GM10248 (cell line): ENCODE data around the gene NXPH1.

ENCODE experiments used
- CTCF ChIA-PET: fragments of 300-600 bp; sonication (Branson Sonifier 250); formaldehyde crosslinking; extraction: SDS; loops from one replicate; lab custom pipeline; 2021; ENCODE audit warnings: antibody characterized with exemption; lab: Yijun Ruan, JAX
- POLR2A ChIA-PET: fragments of 350-650 bp; sonication (Branson Sonifier 250); formaldehyde crosslinking; extraction: SDS; loops from one replicate; lab custom pipeline; 2020; ENCODE audit warnings: antibody characterized with exemption; lab: Yijun Ruan, JAX
- DNase-seq: peaks from one replicate; pipeline ENCODE4 v3.0.0; 2012; ENCODE audit errors: extremely low spot score
- TF ChIP-seq, protein P1 (sequence below): IDR thresholded peaks from 2 replicates; pipeline ENCODE4 v1.5.1; 2012; ENCODE audit warnings: mild to moderate bottlenecking, low read depth; ENCODE audit errors: extremely low read depth, missing control alignments, control extremely low read depth

NXPH1 gene

GRCh38 chr7:8511855-8512254 is 78.4 kb downstream of the NXPH1 start:
- POLR2A ChIA-PET, result no interaction called here
- CTCF ChIA-PET, result interaction anchor here (1.1 kb wide), 1 partner anchor 12 kb away, joined by 3 read pairs; no protein-coding TSS in a partner anchor
- no peak for DNase-seq
- TF ChIP-seq, protein P1, sequence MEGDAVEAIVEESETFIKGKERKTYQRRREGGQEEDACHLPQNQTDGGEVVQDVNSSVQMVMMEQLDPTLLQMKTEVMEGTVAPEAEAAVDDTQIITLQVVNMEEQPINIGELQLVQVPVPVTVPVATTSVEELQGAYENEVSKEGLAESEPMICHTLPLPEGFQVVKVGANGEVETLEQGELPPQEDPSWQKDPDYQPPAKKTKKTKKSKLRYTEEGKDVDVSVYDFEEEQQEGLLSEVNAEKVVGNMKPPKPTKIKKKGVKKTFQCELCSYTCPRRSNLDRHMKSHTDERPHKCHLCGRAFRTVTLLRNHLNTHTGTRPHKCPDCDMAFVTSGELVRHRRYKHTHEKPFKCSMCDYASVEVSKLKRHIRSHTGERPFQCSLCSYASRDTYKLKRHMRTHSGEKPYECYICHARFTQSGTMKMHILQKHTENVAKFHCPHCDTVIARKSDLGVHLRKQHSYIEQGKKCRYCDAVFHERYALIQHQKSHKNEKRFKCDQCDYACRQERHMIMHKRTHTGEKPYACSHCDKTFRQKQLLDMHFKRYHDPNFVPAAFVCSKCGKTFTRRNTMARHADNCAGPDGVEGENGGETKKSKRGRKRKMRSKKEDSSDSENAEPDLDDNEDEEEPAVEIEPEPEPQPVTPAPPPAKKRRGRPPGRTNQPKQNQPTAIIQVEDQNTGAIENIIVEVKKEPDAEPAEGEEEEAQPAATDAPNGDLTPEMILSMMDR, result no peak

DNA sequence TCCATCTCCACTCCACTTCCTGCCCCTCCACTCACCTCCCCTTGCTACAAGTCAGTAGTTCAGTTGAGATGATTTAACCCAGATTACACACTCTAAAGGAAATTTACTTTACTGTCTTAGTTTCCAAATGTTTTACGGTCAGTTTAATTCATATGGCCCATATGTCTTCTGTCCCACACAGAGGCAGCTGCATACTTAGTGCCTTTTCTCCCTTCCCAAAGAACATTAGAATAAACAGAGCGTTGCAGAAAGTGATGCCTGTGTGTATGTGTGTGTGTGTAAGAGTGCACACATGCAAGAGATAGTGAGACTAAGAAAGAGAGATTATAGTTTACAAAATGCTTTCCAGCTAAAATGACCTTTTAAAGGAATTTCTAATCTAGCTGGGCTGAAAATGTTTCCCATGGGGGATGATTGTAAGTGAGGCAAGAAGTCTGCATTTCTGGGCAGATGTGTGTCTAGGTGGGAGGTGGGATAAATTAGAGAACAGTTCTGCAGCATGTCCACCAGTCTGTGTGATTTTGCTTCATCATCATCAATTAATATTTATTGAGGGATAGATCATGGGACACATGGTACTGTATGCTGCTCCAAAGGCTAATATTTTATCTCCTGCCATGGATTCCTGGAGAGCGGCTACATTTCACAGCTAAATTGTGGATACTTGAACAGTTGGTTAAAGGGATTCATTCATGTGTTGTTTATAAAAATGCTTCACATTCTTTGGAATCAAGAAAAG is 81.5 kb downstream of the NXPH1 start:
- no peak for DNase-seq
- POLR2A ChIA-PET, result no interaction called here
- CTCF ChIA-PET, result interaction anchor here (1.6 kb wide), 1 partner anchor 9 kb away, joined by 6 read pairs; no protein-coding TSS in a partner anchor
- TF ChIP-seq, protein P1, result no peak

- TF ChIP-seq, protein P1, result no peak
- POLR2A ChIA-PET, result no interaction called here
- no peak for DNase-seq
- CTCF ChIA-PET, result interaction anchor here (1.6 kb wide), 1 partner anchor 8 kb away, joined by 6 read pairs; no protein-coding TSS in a partner anchor
Observed at GRCh38 chr7:8515640-8516185, 82.3 kb downstream of the NXPH1 start.

DNA sequence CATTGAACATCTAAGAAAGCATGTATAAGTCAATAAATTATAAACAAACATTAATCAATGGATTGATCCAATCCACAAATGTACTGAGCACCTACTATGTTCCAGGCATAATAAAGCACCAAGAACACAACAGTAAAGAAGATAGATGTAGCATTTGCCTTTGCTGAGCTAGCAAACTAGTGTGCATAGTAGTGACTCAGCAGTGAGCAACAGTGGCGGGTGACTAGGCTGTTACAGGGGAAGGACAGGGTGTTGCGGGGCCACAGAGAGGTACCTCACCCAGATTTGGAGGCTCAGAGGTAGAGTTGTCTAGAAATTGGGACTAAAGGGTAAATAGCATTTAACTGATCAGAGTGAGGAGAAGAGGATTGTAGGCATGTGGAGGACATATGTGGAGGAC is 83.6 kb downstream of the NXPH1 start:
- ChIA-PET POLR2A (no interaction called here), CTCF (interaction anchor here (1.2 kb wide), 1 partner anchor 10 kb away, joined by 4 read pairs; no protein-coding TSS in a partner anchor)
- DNase-seq, result no peak
- TF ChIP-seq, protein P1, result no peak

GRCh38 chr7:8528311-8528710 is 94.9 kb downstream of the NXPH1 start:
- ChIA-PET CTCF (interaction anchor here (1.6 to 1.7 kb wide), 2 partner anchors 9 to 38 kb away, joined by 3 to 4 read pairs; no protein-coding TSS in a partner anchor), POLR2A (no interaction called here)
- DNase-seq, result no peak
- TF ChIP-seq, protein P1, result no peak

DNA sequence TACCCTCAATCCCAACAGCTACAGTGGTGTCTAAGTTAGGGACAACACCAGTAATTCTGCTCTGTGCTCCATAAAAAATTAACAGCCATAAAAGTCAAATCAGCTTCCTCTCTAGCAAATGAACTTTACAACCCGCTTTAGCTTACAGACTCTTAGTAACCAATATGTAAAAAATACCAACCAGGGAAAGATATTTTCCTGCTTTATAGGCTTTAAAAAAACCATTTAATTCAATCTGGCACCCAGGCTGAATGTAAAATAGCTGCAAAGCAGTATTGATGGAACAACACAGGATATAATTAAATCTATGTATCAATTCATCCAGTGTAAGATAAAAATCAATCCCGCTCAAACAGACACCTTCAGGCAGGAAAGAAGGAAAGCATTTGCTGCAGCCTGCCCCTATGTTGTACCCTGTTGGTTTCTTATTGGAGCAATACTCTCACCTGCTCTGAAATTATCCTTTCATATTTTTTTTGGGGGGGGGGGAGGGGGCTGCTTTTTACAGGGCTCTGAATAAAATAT is 98.6 kb downstream of the NXPH1 start:
- no peak for DNase-seq
- ChIA-PET CTCF (no interaction called here), POLR2A (no interaction called here)
- TF ChIP-seq, protein P1, result no peak
